ENCODE results near the gene USP2. TPM values are rescaled to one million over a fixed set of nuclear protein-coding genes. Genes with fewer than 3 reads are reported as not detected.
"Not testable (repeated sequence)": the region's sequence is repeated elsewhere in the genome, so short reads cannot be mapped to it uniquely, and the experiment has no call there.

The USP2 gene
- total RNA-seq, 4 donors from 2014 or later: 2.5 to 61.8 (median 32.2) TPM

DNA sequence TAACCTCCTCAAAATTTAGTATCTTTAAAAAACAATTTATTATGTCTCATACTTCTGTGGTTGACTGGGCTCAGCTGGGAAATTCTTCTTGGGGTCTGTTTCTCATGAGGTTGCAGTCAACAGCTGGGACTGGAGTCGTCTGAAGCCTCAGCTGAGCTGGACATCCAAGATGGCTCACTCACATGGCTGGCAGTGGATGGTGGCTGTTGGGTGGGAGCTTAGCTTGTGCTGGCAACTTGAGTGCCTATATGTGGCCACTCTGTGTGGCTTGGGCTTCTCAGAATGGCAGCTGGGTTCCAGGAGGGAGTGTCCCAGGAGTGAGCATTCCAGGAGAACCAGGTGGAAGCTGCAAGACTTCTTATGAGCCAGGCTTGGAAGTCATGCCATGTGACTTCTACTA is 28.2 kb upstream of the USP2 start:
- no peaks in the 10 kb centered on the region for H3K27me3 ChIP-seq
- no peaks in the 10 kb centered on the region for H3K36me3 ChIP-seq
- H3K27ac ChIP-seq: no peak overlapping the region
- TF ChIP-seq, protein P1, sequence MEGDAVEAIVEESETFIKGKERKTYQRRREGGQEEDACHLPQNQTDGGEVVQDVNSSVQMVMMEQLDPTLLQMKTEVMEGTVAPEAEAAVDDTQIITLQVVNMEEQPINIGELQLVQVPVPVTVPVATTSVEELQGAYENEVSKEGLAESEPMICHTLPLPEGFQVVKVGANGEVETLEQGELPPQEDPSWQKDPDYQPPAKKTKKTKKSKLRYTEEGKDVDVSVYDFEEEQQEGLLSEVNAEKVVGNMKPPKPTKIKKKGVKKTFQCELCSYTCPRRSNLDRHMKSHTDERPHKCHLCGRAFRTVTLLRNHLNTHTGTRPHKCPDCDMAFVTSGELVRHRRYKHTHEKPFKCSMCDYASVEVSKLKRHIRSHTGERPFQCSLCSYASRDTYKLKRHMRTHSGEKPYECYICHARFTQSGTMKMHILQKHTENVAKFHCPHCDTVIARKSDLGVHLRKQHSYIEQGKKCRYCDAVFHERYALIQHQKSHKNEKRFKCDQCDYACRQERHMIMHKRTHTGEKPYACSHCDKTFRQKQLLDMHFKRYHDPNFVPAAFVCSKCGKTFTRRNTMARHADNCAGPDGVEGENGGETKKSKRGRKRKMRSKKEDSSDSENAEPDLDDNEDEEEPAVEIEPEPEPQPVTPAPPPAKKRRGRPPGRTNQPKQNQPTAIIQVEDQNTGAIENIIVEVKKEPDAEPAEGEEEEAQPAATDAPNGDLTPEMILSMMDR (IDR thresholded peaks at IDR 0.05): no peak
- TF ChIP-seq POLR2A (IDR thresholded peaks at IDR 0.05): no peak
- H3K9me3 ChIP-seq: no peaks in the 10 kb centered on the region
- H3K4me3 ChIP-seq: no peak overlapping the region
- DNase-seq: no peak
- H3K4me1 ChIP-seq: no peaks in the 10 kb centered on the region

DNA sequence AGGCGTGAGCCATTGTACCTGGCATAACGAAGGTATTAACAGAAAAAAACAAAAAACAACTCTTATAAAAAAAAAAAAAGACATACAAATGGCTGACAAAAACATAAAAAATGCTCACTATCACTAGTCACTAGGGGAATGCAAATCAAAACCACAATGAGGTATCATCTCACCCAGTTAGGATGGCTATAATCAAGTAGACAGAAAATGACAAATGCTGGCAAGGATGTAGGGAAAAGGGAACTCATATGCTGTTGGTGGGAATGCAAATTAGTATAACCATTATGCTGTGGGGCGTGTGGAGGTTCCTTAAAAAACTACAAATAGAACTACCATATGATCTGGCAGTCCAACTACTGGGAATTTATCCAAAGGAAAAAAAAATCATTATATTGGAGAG is 24.5 kb upstream of the USP2 start:
- H3K27me3 ChIP-seq: no peaks in the 10 kb centered on the region
- TF ChIP-seq, protein P1 (IDR thresholded peaks at IDR 0.05): no peak
- TF ChIP-seq POLR2A (IDR thresholded peaks at IDR 0.05): no peak
- DNase-seq: no peak
- no peak overlapping the region for H3K4me3 ChIP-seq
- no peaks in the 10 kb centered on the region for H3K36me3 ChIP-seq
- H3K9me3 ChIP-seq: no peaks in the 10 kb centered on the region
- no peak overlapping the region for H3K27ac ChIP-seq
- H3K4me1 ChIP-seq: no peaks in the 10 kb centered on the region

DNA sequence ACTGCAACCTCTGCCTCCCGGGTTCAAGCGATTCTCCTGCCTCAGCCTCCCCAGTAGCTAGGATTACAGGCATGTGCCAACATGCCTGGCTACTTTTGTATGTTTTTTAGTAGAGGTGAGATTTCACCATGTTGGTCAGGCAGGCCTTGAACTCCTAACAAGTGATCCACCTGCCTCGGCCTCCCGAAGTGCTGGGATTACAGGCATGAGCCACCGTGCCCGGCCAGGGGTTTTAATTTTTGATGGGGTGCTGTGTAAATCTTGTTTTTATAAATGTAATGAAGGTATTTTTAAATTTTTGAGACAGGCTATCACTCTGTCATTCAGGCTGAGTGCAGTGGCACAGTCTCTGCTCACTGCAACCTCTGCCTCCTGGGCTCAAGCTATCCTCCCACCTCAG is 24.0 kb upstream of the USP2 start:
- not testable (repeated sequence) for DNase-seq, H3K9me3 ChIP-seq, H3K27ac ChIP-seq, H3K4me1 ChIP-seq, H3K27me3 ChIP-seq, H3K36me3 ChIP-seq, H3K4me3 ChIP-seq

DNA sequence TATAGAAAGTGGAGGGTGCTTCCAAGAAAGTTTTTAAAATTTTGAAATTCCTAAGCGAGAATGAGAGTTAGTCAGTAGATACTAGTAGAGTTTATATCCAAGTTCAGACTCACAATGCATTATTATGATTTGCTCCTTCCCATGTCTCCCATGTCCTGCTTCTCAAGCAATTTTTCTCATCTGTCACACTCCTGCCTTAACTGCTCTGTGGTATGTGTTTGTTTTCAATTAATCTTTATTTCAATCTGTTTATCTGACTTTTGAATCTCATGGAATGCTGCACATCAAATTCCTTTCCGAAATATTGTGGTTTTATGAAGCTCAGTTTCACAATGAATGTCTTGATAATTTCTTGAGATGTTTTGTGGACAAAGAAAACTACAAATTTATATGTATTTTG is 23.4 kb upstream of the USP2 start:
- no peaks in the 10 kb centered on the region for H3K9me3 ChIP-seq
- no peak overlapping the region for H3K27ac ChIP-seq
- H3K4me3 ChIP-seq: no peak overlapping the region
- no peak for DNase-seq
- no peaks in the 10 kb centered on the region for H3K4me1 ChIP-seq
- H3K36me3 ChIP-seq: no peaks in the 10 kb centered on the region
- H3K27me3 ChIP-seq: no peaks in the 10 kb centered on the region
- TF ChIP-seq, protein P1 (IDR thresholded peaks at IDR 0.05): no peak
- no peak for TF ChIP-seq POLR2A (IDR thresholded peaks at IDR 0.05)

DNA sequence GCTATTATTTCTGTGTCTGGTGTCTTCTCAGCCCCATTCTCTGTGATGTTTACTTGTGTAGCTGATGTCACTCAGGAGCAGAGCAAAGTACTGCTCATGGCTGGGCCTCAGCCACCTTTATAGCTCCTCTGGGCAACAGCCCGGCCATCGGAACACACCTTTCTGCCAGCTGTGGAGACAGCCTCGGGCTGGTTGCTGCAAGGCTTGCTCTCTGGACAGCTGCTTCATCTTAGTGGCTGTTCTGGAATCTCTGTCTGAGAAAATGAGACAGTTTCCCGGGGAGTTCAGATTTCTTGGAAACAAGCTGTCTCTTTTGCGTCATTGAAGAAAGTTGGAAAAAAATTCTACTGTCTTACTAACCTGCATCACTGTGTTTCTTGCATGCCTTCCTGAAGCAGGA is 21.5 kb upstream of the USP2 start:
- H3K36me3 ChIP-seq: no peaks in the 10 kb centered on the region
- TF ChIP-seq, protein P1 (IDR thresholded peaks at IDR 0.05): no peak
- no peak overlapping the region for H3K27ac ChIP-seq
- no peaks in the 10 kb centered on the region for H3K27me3 ChIP-seq
- DNase-seq: no peak
- no peaks in the 10 kb centered on the region for H3K4me1 ChIP-seq
- no peak overlapping the region for H3K4me3 ChIP-seq
- no peaks in the 10 kb centered on the region for H3K9me3 ChIP-seq

DNA sequence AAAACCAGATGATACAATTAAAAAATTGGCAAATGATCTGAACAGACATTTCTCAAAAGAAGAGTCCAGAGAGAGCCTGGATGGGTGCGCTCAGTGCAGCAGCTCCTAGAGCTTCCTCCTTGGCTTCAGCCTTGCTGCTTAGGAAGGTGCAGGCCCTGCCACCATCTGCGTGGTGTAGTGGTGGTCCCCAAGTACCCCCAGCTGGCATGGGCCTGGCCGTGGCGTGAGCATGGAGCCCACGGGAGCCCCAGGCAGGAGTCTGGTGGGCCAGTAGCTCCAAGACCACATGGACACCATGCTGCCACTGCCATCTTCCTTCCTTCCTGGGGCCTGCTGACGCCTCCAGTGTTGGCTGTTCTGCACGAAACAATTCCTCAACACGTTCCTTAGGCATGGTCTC is 21.0 kb upstream of the USP2 start:
- H3K36me3 ChIP-seq: no peaks in the 10 kb centered on the region
- no peaks in the 10 kb centered on the region for H3K9me3 ChIP-seq
- no peaks in the 10 kb centered on the region for H3K4me1 ChIP-seq
- no peak overlapping the region for H3K4me3 ChIP-seq
- H3K27ac ChIP-seq: no peak overlapping the region
- TF ChIP-seq, protein P1 (IDR thresholded peaks at IDR 0.05): no peak
- no peak for TF ChIP-seq POLR2A (IDR thresholded peaks at IDR 0.05)
- DNase-seq: no peak
- H3K27me3 ChIP-seq: no peaks in the 10 kb centered on the region
